H1 (cell line): ENCODE results near the gene DRAXIN. TPM values are rescaled to one million over a fixed set of nuclear protein-coding genes. Genes with fewer than 3 reads are reported as not detected.

Source experiments
- RBBP5 ChIP-seq: IDR thresholded peaks from 2 replicates; pipeline ENCODE4 v1.7.1; 2012; ENCODE audit warnings: low read depth, mild to moderate bottlenecking, inconsistent platforms, low read length, moderate library complexity, borderline replicate concordance
- TEAD4 ChIP-seq: IDR thresholded peaks from 2 replicates; pipeline ENCODE4 v1.6.1; 2012; ENCODE audit warnings: low read depth, low read length, inconsistent platforms, mixed read lengths
- polyA plus RNA-seq, 7 experiments: library from polyadenylated mRNA; depleted of rRNA in 3 of 7; stranded (reverse) in 5 of 7; unstranded in 2 of 7; fragments of >200 nt in 5 of 7; fragments of 200-250 nt in 2 of 7; gene quantifications; 1 replicate in 5 of 7; 2 replicates in 1 of 7; 4 replicates in 1 of 7; pipeline versions ENCODE4 v1.2.1 to v1.2.3, GENCODE V29; 2011 to 2013; ENCODE audit warnings: missing spikeins in 2 of 7, mixed read lengths in 2 of 7
- total RNA-seq: library from RNA; stranded (reverse); fragmentation: NEBNext Ultra II Directional; extraction: Animal tissue kit (Norgen Biotek cat#: 25700); gene quantifications from 2 replicates; pipeline ENCODE4 v1.2.1, GENCODE V29; 2021

DRAXIN gene
- total and polyA plus RNA-seq, 2 of the 8 experiments (the other 6 are each of a cell fraction or from before 2014, with no cell fraction given): 4.6 to 17.6 TPM

DNA sequence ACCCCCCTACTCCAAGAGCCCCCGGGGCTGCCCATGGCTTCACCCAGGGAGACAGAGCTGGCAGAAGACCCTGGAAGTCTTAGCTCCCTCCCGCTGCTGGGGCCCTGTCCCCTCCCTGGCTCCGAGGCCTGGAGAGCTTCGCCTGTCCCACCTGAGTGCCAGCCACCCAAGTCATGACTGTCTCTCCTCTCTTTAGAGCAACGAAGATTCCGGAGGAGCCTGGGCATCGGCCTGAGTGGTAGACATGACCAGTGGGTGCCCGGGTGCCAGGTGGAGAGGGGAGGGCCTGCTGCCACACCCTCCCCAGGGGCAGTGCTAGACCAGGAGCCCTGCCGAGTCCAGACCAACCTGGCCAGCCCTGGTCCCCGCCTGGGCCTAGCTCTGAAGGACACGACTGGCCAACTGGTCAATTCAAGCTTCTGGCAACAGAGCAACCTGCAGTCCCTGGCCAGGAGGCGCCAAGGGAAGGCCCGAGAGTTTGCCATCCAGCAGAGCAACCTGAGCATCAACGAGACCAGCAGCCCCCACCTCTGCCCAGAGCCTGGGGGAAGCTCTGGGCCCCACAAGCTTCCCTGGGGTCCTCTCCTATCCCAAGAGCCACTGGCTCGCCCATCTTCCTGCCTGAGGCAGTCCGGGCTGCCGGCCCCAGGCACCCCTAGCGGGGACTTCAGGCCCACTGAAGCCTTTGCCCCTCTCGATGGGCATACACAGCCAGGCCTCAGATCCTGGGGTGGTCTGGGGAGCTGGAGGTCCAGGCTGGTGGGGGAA lies 74.3 kb downstream of the DRAXIN start (continued):
- TF ChIP-seq RBBP5 (no peak), TEAD4 (no peak)
- TF ChIP-seq, all 59 proteins: peak for 0
